Measurements from ENCODE around the gene GINS1. TPM values are rescaled to one million over a fixed set of nuclear protein-coding genes. Genes with fewer than 3 reads are reported as not detected.
"Not testable (repeated sequence)": the region's sequence is repeated elsewhere in the genome, so short reads cannot be mapped to it uniquely, and the experiment has no call there.

The GINS1 gene
- total RNA-seq, 1 donor from 2014 or later = 5.4 TPM

GRCh38 chr20:25468126-25469075 is 60.9 kb downstream of the GINS1 start:
- Mint-ChIP-seq H3K36me3 (ENCODE audit: low read depth) (no peaks in the 10 kb centered on the region), H3K27me3 (no peaks in the 10 kb centered on the region), H3K4me3 (no peak overlapping the region), H3K27ac (no peak overlapping the region), H3K4me1 (no peaks in the 10 kb centered on the region), H3K9me3 (no peaks in the 10 kb centered on the region)
- TF ChIP-seq, protein P1, sequence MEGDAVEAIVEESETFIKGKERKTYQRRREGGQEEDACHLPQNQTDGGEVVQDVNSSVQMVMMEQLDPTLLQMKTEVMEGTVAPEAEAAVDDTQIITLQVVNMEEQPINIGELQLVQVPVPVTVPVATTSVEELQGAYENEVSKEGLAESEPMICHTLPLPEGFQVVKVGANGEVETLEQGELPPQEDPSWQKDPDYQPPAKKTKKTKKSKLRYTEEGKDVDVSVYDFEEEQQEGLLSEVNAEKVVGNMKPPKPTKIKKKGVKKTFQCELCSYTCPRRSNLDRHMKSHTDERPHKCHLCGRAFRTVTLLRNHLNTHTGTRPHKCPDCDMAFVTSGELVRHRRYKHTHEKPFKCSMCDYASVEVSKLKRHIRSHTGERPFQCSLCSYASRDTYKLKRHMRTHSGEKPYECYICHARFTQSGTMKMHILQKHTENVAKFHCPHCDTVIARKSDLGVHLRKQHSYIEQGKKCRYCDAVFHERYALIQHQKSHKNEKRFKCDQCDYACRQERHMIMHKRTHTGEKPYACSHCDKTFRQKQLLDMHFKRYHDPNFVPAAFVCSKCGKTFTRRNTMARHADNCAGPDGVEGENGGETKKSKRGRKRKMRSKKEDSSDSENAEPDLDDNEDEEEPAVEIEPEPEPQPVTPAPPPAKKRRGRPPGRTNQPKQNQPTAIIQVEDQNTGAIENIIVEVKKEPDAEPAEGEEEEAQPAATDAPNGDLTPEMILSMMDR (IDR thresholded peaks at IDR 0.05) = no peak
- intact Hi-C loops (cut with micrococcal nuclease) = no loop called here
- POLR2A ChIA-PET = no interaction called here
- ATAC-seq (ENCODE audit: low read depth) = no peak
- CTCF ChIA-PET = no interaction called here
- DNase-seq = no peak

DNA sequence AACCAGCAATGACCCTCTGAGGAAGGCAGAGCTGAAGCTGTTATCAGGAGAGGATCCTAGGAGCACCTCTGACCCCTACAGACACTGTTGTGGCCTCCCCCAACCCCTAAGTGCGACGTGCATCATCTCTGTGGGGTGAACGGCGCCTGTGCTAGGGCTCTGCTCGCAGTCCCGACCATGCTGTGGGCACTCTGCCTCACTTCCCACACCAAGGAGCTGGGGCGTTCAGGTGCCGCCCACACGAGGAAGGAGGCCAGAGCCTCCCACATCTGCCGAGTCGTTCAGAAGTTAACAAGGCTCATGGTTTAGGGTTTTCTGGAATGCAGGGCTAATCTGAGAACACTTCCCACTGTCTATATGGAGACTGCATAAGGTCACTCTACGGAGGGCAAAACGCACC is 62.1 kb downstream of the GINS1 start:
- Mint-ChIP-seq H3K27me3 (no peaks in the 10 kb centered on the region), H3K36me3 (ENCODE audit: low read depth) (no peaks in the 10 kb centered on the region), H3K27ac (no peak overlapping the region), H3K4me3 (no peak overlapping the region), H3K4me1 (no peaks in the 10 kb centered on the region), H3K9me3 (no peaks in the 10 kb centered on the region)
- DNase-seq (no peak), ATAC-seq (ENCODE audit: low read depth) (no peak)
- ChIA-PET CTCF (no interaction called here), POLR2A (no interaction called here)
- TF ChIP-seq, protein P1 (IDR thresholded peaks at IDR 0.05) = no peak
- intact Hi-C loops (cut with micrococcal nuclease) = no loop called here

GRCh38 chr20:25470045-25470444 is 62.6 kb downstream of the GINS1 start:
- intact Hi-C loops (cut with micrococcal nuclease) = no loop called here
- Mint-ChIP-seq H3K9me3 (no peaks in the 10 kb centered on the region), H3K27ac (no peak overlapping the region), H3K27me3 (no peaks in the 10 kb centered on the region), H3K4me1 (no peaks in the 10 kb centered on the region), H3K36me3 (ENCODE audit: low read depth) (no peaks in the 10 kb centered on the region), H3K4me3 (no peak overlapping the region)
- ChIA-PET POLR2A (no interaction called here), CTCF (interaction anchor here (1.1 kb wide), 1 partner anchor 70 kb away, joined by 3 read pairs; no protein-coding TSS in a partner anchor)
- ATAC-seq (ENCODE audit: low read depth) (no peak), DNase-seq (no peak)
- TF ChIP-seq, protein P1 (IDR thresholded peaks at IDR 0.05) = no peak

- no peak overlapping the region for H3K4me3 Mint-ChIP-seq
- TF ChIP-seq, protein P1 (IDR thresholded peaks at IDR 0.05) = no peak
- DNase-seq = no peak
- POLR2A ChIA-PET = no interaction called here
- no peaks in the 10 kb centered on the region for H3K9me3 Mint-ChIP-seq
- H3K4me1 Mint-ChIP-seq = no peaks in the 10 kb centered on the region
- ATAC-seq (ENCODE audit: low read depth) = no peak
- intact Hi-C loops (cut with micrococcal nuclease) = no loop called here
- no peak overlapping the region for H3K27ac Mint-ChIP-seq
- H3K27me3 Mint-ChIP-seq = no peaks in the 10 kb centered on the region
- H3K36me3 Mint-ChIP-seq (ENCODE audit: low read depth) = no peaks in the 10 kb centered on the region
- CTCF ChIA-PET = interaction anchor here (1.1 kb wide), 1 partner anchor 69 kb away, joined by 3 read pairs; no protein-coding TSS in a partner anchor
Measured at GRCh38 chr20:25471020-25471419, 63.5 kb downstream of the GINS1 start.

- DNase-seq; POLR2A ChIA-PET; CTCF ChIA-PET; H3K4me1 Mint-ChIP-seq; H3K27me3 Mint-ChIP-seq; H3K27ac Mint-ChIP-seq; intact Hi-C loops (cut with micrococcal nuclease); H3K9me3 Mint-ChIP-seq; H3K4me3 Mint-ChIP-seq; H3K36me3 Mint-ChIP-seq (ENCODE audit: low read depth); ATAC-seq (ENCODE audit: low read depth): not testable (repeated sequence)
Measured at GRCh38 chr20:25473297-25473696, 65.8 kb downstream of the GINS1 start.
